ENCODE results near the gene ALB.

The ALB gene

DNA sequence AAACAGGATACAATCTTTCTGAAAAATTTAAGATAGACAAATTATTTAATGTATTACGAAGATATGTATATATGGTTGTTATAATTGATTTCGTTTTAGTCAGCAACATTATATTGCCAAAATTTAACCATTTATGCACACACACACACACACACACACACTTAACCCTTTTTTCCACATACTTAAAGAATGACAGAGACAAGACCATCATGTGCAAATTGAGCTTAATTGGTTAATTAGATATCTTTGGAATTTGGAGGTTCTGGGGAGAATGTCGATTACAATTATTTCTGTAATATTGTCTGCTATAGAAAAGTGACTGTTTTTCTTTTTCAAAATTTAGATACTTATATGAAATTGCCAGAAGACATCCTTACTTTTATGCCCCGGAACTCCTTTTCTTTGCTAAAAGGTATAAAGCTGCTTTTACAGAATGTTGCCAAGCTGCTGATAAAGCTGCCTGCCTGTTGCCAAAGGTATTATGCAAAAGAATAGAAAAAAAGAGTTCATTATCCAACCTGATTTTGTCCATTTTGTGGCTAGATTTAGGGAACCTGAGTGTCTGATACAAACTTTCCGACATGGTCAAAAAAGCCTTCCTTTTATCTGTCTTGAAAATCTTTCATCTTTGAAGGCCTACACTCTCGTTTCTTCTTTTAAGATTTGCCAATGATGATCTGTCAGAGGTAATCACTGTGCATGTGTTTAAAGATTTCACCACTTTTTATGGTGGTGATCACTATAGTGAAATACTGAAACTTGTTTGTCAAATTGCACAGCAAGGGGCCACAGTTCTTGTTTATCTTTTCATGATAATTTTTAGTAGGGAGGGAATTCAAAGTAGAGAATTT lies 5.2 kb downstream of the ALB start:
- DNase-seq (ENCODE audit: low spot score): no peak

DNA sequence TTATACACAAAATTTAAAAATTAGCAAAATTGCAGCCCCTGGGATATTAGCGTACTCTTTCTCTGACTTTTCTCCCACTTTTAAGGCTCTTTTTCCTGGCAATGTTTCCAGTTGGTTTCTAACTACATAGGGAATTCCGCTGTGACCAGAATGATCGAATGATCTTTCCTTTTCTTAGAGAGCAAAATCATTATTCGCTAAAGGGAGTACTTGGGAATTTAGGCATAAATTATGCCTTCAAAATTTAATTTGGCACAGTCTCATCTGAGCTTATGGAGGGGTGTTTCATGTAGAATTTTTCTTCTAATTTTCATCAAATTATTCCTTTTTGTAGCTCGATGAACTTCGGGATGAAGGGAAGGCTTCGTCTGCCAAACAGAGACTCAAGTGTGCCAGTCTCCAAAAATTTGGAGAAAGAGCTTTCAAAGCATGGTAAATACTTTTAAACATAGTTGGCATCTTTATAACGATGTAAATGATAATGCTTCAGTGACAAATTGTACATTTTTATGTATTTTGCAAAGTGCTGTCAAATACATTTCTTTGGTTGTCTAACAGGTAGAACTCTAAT lies 6.0 kb downstream of the ALB start:
- DNase-seq (ENCODE audit: low spot score): no peak

DNA sequence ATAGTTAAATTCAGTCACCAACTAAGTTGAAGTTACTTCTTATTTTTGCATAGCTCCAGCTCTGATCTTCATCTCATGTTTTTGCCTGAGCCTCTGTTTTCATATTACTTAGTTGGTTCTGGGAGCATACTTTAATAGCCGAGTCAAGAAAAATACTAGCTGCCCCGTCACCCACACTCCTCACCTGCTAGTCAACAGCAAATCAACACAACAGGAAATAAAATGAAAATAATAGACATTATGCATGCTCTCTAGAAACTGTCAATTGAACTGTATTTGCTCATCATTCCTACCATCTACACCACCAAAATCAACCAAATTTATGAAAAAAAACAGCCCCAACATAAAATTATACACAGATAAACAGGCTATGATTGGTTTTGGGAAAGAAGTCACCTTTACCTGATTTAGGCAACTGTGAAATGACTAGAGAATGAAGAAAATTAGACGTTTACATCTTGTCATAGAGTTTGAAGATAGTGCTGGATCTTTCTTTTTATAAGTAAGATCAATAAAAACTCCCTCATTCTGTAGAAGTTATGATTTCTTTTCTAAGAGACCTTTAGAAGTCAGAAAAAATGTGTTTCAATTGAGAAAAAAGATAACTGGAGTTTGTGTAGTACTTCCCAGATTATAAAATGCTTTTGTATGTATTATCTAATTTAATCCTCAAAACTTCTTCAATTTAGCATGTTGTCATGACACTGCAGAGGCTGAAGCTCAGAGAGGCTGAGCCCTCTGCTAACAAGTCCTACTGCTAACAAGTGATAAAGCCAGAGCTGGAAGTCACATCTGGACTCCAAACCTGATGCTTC lies 7.0 kb downstream of the ALB start:
- DNase-seq (ENCODE audit: low spot score): no peak

DNA sequence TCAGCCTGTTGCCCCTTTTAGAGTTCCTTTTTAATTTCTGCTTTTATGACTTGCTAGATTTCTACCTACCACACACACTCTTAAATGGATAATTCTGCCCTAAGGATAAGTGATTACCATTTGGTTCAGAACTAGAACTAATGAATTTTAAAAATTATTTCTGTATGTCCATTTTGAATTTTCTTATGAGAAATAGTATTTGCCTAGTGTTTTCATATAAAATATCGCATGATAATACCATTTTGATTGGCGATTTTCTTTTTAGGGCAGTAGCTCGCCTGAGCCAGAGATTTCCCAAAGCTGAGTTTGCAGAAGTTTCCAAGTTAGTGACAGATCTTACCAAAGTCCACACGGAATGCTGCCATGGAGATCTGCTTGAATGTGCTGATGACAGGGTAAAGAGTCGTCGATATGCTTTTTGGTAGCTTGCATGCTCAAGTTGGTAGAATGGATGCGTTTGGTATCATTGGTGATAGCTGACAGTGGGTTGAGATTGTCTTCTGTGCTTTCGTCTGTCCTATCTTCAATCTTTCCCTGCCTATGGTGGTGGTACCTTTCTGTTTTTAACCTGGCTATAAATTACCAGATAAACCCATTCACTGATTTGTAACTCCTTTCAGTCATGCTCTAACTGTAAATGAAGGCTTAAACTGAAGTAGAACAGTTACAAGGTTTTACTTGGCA lies 7.8 kb downstream of the ALB start:
- no peak for DNase-seq (ENCODE audit: low spot score)

DNA sequence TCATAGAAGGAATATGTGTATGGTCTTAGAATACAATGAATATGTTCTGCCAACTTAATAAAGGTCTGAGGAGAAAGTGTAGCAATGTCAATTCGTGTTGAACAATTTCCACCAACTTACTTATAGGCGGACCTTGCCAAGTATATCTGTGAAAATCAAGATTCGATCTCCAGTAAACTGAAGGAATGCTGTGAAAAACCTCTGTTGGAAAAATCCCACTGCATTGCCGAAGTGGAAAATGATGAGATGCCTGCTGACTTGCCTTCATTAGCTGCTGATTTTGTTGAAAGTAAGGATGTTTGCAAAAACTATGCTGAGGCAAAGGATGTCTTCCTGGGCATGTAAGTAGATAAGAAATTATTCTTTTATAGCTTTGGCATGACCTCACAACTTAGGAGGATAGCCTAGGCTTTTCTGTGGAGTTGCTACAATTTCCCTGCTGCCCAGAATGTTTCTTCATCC lies 9.2 kb downstream of the ALB start:
- no peak for DNase-seq (ENCODE audit: low spot score)

DNA sequence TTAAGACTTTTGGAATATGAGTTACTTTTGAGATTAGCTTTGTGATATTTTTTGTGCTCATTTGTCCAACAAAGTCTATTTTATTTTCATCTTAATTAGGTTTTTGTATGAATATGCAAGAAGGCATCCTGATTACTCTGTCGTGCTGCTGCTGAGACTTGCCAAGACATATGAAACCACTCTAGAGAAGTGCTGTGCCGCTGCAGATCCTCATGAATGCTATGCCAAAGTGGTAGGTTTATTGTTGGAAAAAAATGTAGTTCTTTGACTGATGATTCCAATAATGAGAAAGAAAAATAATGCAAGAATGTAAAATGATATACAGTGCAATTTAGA lies 10.8 kb downstream of the ALB start:
- DNase-seq (ENCODE audit: low spot score): no peak

DNA sequence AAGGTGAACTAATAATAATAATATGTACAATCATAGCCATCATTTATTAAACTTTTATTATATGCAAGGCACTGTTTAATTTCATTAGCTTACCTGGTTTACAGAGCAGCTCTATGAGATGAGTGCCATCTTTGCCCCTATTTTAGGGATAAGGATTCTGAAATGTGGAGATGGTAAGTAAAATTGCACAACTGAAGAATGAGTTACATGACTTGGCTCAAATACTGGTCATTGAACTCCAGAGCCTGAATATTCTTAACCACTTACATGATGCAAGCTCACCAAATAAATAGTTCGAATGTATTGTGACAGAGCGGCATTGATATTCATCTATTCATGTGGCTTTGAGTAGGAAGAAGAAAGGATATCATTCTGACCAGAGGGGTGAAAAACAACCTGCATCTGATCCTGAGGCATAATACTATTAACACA lies 11.7 kb downstream of the ALB start:
- DNase-seq (ENCODE audit: low spot score): no peak

DNA sequence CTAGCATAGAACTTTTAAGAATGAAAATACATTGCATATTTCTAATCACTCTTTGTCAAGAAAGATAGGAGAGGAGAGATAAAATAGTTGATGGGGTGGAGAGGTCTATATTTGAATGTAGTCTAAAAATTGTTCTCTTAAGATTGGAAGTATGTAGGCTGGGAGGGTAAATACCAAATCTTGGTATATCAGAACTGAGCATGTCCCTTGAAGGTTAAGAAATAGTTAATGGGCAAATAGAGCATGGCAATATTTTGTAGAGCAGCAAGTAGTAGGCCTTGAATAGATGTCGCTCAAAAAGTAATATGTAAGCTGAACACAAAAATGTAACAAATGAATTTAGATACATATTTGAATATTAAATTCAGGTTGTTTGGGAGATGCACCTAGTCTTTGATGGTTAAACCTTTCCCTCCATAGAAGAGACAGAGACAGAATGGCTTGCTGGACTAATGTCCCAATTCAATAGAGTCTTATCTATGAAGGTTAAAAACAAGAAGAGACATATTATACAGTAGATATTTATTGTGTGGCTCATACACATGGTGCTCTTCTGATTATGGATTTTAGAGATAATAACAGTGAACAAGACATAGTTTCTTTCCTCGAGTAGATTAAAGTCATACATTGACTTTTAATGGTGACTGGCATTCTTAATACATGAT lies 12.5 kb downstream of the ALB start:
- no peak for DNase-seq (ENCODE audit: low spot score)

DNA sequence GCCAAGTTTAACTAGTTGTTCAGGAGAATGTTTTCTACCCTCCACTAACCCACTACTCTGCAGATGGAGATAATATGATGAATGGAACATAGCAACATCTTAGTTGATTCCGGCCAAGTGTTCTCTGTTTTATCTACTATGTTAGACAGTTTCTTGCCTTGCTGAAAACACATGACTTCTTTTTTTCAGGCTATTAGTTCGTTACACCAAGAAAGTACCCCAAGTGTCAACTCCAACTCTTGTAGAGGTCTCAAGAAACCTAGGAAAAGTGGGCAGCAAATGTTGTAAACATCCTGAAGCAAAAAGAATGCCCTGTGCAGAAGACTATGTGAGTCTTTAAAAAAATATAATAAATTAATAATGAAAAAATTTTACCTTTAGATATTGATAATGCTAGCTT lies 13.3 kb downstream of the ALB start:
- DNase-seq (ENCODE audit: low spot score): no peak

DNA sequence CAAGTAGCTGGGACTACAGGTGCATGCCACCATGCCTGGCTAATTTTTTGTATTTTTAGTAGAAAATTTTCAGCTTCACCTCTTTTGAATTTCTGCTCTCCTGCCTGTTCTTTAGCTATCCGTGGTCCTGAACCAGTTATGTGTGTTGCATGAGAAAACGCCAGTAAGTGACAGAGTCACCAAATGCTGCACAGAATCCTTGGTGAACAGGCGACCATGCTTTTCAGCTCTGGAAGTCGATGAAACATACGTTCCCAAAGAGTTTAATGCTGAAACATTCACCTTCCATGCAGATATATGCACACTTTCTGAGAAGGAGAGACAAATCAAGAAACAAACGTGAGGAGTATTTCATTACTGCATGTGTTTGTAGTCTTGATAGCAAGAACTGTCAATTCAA lies 13.9 kb downstream of the ALB start:
- DNase-seq (ENCODE audit: low spot score): no peak

DNA sequence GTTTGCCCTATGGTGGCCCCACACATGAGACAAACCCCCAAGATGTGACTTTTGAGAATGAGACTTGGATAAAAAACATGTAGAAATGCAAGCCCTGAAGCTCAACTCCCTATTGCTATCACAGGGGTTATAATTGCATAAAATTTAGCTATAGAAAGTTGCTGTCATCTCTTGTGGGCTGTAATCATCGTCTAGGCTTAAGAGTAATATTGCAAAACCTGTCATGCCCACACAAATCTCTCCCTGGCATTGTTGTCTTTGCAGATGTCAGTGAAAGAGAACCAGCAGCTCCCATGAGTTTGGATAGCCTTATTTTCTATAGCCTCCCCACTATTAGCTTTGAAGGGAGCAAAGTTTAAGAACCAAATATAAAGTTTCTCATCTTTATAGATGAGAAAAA lies 14.6 kb downstream of the ALB start:
- DNase-seq (ENCODE audit: low spot score): no peak

DNA sequence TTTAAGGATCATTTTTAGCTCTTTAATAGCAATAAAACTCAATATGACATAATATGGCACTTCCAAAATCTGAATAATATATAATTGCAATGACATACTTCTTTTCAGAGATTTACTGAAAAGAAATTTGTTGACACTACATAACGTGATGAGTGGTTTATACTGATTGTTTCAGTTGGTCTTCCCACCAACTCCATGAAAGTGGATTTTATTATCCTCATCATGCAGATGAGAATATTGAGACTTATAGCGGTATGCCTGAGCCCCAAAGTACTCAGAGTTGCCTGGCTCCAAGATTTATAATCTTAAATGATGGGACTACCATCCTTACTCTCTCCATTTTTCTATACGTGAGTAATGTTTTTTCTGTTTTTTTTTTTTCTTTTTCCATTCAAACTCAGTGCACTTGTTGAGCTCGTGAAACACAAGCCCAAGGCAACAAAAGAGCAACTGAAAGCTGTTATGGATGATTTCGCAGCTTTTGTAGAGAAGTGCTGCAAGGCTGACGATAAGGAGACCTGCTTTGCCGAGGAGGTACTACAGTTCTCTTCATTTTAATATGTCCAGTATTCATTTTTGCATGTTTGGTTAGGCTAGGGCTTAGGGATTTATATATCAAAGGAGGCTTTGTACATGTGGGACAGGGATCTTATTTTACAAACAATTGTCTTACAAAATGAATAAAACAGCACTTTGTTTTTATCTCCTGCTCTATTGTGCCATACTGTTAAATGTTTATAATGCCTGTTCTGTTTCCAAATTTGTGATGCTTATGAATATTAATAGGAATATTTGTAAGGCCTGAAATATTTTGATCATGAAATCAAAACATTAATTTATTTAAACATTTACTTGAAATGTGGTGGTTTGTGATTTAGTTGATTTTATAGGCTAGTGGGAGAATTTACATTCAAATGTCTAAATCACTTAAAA lies 15.3 kb downstream of the ALB start:
- DNase-seq (ENCODE audit: low spot score): peak; percentile 75

DNA sequence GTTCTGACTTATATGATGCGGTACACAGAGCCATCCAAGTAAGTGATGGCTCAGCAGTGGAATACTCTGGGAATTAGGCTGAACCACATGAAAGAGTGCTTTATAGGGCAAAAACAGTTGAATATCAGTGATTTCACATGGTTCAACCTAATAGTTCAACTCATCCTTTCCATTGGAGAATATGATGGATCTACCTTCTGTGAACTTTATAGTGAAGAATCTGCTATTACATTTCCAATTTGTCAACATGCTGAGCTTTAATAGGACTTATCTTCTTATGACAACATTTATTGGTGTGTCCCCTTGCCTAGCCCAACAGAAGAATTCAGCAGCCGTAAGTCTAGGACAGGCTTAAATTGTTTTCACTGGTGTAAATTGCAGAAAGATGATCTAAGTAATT lies 16.5 kb downstream of the ALB start:
- DNase-seq (ENCODE audit: low spot score): peak; percentile 20

DNA sequence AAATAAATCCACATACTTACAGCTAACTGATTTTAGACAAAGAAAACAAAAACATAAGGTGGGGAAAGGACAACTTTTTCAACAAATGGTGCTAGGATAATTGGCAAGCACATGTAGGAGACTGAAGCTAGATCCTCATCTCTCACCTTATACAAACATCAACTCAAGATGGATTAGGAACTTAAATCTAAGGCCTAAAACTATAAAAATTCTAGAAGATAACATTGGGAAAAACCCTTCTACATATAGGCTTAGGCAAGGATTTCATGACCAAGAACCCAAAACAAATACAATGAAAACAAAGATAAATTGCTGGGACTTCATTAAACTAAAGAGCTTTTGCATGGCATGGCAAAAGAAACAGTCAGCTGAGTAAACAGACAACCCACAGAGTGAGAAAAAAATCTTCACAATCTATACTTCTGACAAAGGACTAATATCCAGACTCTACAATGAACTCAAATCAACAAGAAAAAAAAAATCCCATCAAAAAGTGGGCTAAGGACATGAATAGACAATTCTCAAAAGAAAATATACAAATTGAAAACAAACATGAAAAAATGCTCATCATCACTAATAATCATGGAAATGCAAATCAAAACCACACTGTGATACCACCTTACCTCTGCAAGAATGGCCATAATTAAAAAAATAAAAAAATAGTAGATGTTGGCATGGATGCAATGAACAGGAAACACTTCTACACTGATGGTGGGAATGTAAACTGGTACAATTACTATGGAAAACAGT lies 17.8 kb downstream of the ALB start:
- DNase-seq (ENCODE audit: low spot score): no peak

DNA sequence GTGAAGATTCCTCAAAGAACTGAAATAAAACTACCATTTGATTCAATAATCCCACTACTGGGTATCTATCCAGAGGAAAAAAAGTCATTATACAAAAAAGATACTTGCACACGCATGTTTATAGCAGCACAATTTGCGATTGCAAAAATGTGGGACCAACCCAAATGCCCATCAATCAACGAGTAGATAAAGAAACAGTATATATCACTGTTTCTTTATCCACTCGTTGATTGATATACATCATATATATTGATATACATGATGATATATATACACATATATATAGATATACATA lies 18.3 kb downstream of the ALB start:
- no peak for DNase-seq (ENCODE audit: low spot score)

DNA sequence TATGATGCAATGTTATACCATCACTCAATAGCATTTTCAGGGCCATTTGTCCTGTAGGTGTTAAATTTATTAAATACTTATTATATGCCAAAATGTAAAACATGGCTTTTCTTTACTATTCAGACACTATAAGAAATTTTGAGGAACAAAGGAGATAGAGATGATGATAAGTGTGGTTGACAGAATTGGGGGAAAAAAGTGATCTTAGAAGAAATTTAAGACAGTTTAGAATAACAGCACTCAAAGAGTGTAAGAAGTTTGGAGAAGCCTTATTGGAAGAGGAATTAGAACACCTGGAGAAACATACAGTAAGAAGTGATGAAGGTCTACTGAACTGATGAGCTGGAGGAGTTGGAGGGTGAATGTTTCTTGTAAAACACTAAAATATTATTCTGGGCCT lies 19.1 kb downstream of the ALB start:
- no peak for DNase-seq (ENCODE audit: low spot score)

DNA sequence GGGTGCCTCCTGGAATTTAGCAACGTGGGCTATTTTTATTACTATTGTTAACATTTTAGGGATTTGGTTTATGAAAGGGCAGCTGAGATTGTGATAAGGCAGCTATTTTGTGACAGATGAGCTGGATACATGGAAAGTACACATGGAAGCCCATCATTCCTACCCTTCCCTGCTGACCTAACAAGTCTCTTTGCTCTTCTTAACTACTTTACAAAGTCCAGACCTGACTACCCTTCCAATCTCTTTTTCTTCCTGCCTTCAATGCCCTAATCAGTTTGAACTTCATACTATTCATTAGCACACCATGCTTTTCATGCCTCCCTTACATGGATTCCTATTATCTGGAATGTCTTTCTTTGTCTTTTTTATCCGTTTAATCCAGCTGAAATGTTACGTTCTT lies 22.6 kb downstream of the ALB start:
- DNase-seq (ENCODE audit: low spot score): no peak

DNA sequence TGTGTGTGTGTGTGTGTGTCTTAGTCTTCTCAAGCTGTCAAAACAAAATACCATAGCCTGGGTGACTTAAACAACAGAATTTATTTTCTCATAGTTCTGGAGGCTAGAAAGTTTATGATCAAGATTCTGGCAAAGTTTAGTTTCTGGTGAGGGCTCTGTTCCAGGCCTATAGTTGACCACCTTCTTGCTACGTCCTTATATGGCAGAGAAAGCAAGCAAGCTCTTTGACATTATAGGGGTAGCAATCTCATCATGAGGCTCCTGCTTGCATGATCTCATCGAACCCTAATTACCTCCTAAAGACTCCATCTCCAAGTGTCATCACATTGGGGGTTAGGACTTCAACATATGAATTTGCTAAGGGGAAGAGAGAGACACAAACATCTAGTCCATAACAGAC lies 25.0 kb downstream of the ALB start:
- DNase-seq (ENCODE audit: low spot score): no peak

DNA sequence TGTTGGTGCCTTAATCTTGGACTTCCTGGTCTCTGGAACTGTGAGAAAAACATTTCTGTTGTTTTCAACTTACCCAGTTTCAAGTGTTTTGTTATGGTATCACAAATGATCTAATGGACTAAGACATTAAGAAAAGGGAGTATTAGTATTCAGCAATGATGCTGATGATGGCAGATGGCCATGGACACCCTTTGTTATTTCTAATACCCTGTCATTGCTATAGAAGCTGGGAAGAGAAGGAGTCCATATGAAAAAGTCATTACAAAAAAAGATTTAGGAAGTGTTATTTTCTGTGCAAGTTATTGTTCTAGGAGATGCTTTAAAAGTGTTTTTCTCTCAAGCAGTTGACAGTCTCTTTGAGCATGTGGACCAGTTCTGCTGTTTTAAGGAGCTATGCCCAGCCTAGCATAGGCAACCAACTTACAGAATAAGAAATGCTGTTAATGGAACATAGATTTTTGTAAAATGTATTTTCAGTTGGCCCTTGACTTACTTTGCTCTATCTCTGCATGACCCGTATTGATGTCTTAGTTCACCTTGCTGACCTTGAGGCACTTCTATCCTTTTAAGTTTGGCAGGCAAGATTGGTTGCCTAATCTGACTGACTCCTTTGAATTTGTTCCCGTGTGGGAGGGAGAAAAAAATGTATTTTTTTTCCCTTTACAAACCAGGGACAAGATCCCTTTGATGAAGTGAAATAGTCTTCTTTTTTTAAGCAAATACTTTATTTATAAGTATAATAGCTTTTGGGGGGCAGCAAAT lies 25.9 kb downstream of the ALB start:
- DNase-seq (ENCODE audit: low spot score): no peak

DNA sequence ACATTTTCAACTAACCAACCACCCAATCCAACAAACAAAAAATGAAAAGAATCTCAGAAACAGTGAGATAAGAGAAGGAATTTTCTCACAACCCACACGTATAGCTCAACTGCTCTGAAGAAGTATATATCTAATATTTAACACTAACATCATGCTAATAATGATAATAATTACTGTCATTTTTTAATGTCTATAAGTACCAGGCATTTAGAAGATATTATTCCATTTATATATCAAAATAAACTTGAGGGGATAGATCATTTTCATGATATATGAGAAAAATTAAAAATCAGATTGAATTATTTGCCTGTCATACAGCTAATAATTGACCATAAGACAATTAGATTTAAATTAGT lies 27.7 kb downstream of the ALB start:
- no peak for DNase-seq (ENCODE audit: low spot score)
